ENCODE data around the gene GABRG3.

Gene GABRG3

DNA sequence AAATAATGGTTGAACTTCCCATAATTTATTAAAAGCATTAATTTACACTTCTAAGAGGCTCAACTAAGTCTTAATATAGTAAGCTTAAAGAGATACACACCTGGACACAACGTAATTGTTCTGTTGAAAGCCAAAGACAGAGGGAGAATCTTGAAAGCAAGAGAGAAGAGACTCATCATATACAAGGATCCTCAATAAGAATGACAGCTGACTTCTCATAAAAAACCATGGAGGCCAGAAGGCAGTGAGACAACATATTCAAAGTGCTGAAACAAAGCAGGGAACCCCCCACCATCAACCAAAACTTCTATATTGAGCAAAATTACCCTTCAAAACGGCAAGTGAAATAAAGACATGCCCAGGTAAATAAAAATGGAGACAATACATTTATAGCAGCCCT lies 16.6 kb upstream of the GABRG3 start:
- DNase-seq (ENCODE audit: low read depth, low spot score) = no peak
- Histone ChIP-seq H3K27me3 (ENCODE audit: insufficient read depth, insufficient read length) (no peaks in the 10 kb centered on the region), H3K36me3 (ENCODE audit: insufficient read depth, insufficient read length, low read length) (no peaks in the 10 kb centered on the region), H3K4me1 (ENCODE audit: insufficient read depth, insufficient read length) (no peaks in the 10 kb centered on the region), H3K9me3 (ENCODE audit: insufficient read depth, low read length) (peaks cover 5% of the 10 kb centered on the region; the same call in 1 of the 2 replicates), H3K4me3 (ENCODE audit: insufficient read length, low read depth) (no peak overlapping the region), H3K9ac (ENCODE audit: insufficient read length, low read depth) (no peak overlapping the region)
- TF ChIP-seq ZNF274 (IDR thresholded peaks at IDR 0.05; ENCODE audit: low read depth, low read length) = no peak
- no peak for TF ChIP-seq YY1 (IDR thresholded peaks at IDR 0.05; ENCODE audit: insufficient read depth, insufficient read length)

DNA sequence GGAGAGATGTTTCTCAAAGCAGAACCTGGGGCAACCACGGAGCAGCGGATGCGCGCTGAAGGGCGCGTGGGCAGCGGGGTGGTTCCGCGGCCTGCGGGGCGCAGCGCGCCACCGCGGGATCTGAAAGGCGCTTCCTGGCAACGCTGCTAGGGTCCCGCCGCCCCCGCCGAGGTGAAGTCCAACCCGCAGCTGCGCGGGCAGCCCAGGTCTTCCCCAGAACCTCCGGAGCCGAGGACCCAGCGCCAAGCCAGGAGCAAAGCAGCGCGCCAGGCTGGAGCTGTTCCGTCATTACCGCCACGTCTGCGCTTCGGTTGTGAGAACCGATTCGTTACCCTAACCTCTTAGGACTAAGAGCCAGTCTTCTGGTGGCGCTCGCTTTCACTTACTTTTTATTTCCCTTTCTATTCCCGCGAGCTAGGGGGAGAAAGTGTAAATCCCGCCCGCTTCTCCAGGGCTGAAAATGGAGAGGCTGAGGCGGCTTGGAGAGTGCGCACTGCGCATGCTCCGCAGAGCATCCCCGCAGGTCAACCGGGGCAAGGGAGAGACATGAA lies 3.2 kb upstream of the GABRG3 start:
- no peak for TF ChIP-seq ZNF274 (IDR thresholded peaks at IDR 0.05; ENCODE audit: low read depth, low read length)
- no peak for TF ChIP-seq SUZ12 (IDR thresholded peaks at IDR 0.05; ENCODE audit: extremely low read depth, insufficient read depth, insufficient read length)
- TF ChIP-seq YY1 (IDR thresholded peaks at IDR 0.05; ENCODE audit: insufficient read depth, insufficient read length) = no peak
- DNase-seq (ENCODE audit: low read depth, low spot score) = peak; percentile 58
- peaks cover 49% of the 10 kb centered on the region for H3K27me3 ChIP-seq (ENCODE audit: insufficient read depth, insufficient read length)
- peaks cover 5% of the 10 kb centered on the region for H3K4me1 ChIP-seq (ENCODE audit: insufficient read depth, insufficient read length)
- H3K36me3 ChIP-seq (ENCODE audit: insufficient read depth, insufficient read length, low read length) = no peaks in the 10 kb centered on the region
- H3K4me3 ChIP-seq (ENCODE audit: insufficient read length, low read depth) = peak overlapping the region; percentile 70
- H3K9me3 ChIP-seq (ENCODE audit: insufficient read depth, low read length) = no peaks in the 10 kb centered on the region
- peak overlapping the region; percentile 79 for H3K9ac ChIP-seq (ENCODE audit: insufficient read length, low read depth)

DNA sequence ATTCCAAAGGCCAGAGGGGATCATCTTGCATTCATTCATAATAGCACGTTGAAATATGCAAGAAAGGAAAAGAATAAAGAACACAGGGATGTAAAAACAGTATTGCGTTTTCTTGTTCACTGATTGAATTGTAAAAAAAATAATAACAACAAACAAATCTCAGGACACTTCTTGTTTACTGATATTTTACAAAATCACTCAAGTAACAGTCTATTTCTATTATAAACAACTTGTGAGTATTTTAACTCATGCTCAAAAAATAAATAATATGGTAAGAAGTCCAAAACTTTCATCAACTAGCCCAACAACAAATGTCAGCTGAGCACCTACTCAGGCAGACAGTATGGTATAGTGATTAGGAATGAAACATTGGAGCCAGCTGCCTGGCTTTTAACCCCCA lies 2.2 kb upstream of the GABRG3 start:
- Histone ChIP-seq H3K36me3 (ENCODE audit: insufficient read depth, insufficient read length, low read length) (no peaks in the 10 kb centered on the region), H3K9ac (ENCODE audit: insufficient read length, low read depth) (no peak overlapping the region), H3K27me3 (ENCODE audit: insufficient read depth, insufficient read length) (peaks cover 53% of the 10 kb centered on the region), H3K4me3 (ENCODE audit: insufficient read length, low read depth) (no peak overlapping the region), H3K4me1 (ENCODE audit: insufficient read depth, insufficient read length) (peaks cover 5% of the 10 kb centered on the region), H3K9me3 (ENCODE audit: insufficient read depth, low read length) (no peaks in the 10 kb centered on the region)
- no peak for DNase-seq (ENCODE audit: low read depth, low spot score)
- no peak for TF ChIP-seq SUZ12 (IDR thresholded peaks at IDR 0.05; ENCODE audit: extremely low read depth, insufficient read depth, insufficient read length)
- TF ChIP-seq ZNF274 (IDR thresholded peaks at IDR 0.05; ENCODE audit: low read depth, low read length) = no peak
- TF ChIP-seq YY1 (IDR thresholded peaks at IDR 0.05; ENCODE audit: insufficient read depth, insufficient read length) = no peak

DNA sequence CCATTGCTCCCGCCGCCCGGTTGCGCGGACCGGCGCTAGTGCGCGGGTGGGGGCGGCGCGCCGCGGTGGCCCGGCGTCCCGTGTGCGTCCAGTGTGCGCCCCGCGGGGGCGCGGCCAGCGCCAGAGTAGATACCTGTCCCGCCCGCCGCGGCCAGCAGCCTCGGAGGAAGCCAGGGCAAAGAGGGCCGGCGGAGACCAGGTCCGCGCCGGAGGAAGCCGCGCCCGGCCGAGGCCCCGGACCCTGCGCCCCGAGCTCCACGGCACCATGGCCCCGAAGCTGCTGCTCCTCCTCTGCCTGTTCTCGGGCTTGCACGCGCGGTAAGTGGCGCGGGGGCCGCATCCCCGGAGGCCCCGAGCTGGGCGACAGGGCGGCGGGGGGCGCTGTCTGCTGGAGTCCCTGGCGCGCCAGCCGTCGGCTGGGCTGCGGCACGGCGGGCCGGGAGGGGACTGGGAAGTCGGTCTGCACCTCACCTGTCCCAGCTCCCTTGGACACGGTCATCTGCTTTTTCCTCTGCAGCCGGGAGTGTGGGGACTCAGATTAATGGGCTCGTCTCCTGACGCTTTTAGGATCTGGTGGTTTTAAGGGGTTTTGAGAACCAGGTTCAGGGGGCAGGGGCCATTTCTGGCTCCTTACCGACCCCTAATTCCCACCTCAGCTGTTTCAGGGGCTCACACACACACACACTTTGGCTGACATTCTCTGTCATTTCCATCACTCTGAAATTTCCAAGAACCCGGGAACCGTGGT lies 464 bp downstream of the GABRG3 start:
- no peaks in the 10 kb centered on the region for H3K9me3 ChIP-seq (ENCODE audit: insufficient read depth, low read length)
- no peak for DNase-seq (ENCODE audit: low read depth, low spot score)
- peaks cover 5% of the 10 kb centered on the region for H3K4me1 ChIP-seq (ENCODE audit: insufficient read depth, insufficient read length)
- H3K36me3 ChIP-seq (ENCODE audit: insufficient read depth, insufficient read length, low read length) = no peaks in the 10 kb centered on the region
- peaks cover 53% of the 10 kb centered on the region for H3K27me3 ChIP-seq (ENCODE audit: insufficient read depth, insufficient read length)
- peak overlapping the region; percentile 67 for H3K9ac ChIP-seq (ENCODE audit: insufficient read length, low read depth)
- TF ChIP-seq SUZ12 (IDR thresholded peaks at IDR 0.05; ENCODE audit: extremely low read depth, insufficient read depth, insufficient read length) (no peak), YY1 (IDR thresholded peaks at IDR 0.05; ENCODE audit: insufficient read depth, insufficient read length) (no peak), ZNF274 (IDR thresholded peaks at IDR 0.05; ENCODE audit: low read depth, low read length) (no peak)
- H3K4me3 ChIP-seq (ENCODE audit: insufficient read length, low read depth) = peak overlapping the region; percentile 57

DNA sequence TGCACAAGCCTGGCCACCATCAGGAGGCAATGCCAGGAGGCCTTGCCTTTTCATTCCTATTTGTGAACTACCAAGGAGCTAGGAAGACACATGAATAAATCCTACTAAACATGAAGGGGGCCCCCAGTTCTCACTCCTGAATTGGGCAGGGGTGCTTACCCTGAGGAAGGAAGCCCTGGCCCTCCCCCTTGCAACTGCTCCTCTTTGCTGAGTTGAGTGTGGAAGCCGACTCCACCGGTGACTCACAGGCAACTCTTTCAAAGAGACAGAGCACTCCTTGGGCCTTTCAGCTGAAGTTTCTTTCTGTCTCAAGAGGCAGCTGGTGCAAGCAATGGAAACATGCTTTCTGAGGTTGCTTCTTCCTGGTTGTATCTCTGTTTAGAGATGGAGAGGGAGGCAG lies 1.7 kb downstream of the GABRG3 start:
- H3K9me3 ChIP-seq (ENCODE audit: insufficient read depth, low read length) = no peaks in the 10 kb centered on the region
- H3K9ac ChIP-seq (ENCODE audit: insufficient read length, low read depth) = no peak overlapping the region
- no peak overlapping the region for H3K4me3 ChIP-seq (ENCODE audit: insufficient read length, low read depth)
- peaks cover 5% of the 10 kb centered on the region for H3K4me1 ChIP-seq (ENCODE audit: insufficient read depth, insufficient read length)
- no peak for DNase-seq (ENCODE audit: low read depth, low spot score)
- TF ChIP-seq ZNF274 (IDR thresholded peaks at IDR 0.05; ENCODE audit: low read depth, low read length) (no peak), SUZ12 (IDR thresholded peaks at IDR 0.05; ENCODE audit: extremely low read depth, insufficient read depth, insufficient read length) (no peak), YY1 (IDR thresholded peaks at IDR 0.05; ENCODE audit: insufficient read depth, insufficient read length) (no peak)
- H3K27me3 ChIP-seq (ENCODE audit: insufficient read depth, insufficient read length) = peaks cover 44% of the 10 kb centered on the region
- no peaks in the 10 kb centered on the region for H3K36me3 ChIP-seq (ENCODE audit: insufficient read depth, insufficient read length, low read length)

DNA sequence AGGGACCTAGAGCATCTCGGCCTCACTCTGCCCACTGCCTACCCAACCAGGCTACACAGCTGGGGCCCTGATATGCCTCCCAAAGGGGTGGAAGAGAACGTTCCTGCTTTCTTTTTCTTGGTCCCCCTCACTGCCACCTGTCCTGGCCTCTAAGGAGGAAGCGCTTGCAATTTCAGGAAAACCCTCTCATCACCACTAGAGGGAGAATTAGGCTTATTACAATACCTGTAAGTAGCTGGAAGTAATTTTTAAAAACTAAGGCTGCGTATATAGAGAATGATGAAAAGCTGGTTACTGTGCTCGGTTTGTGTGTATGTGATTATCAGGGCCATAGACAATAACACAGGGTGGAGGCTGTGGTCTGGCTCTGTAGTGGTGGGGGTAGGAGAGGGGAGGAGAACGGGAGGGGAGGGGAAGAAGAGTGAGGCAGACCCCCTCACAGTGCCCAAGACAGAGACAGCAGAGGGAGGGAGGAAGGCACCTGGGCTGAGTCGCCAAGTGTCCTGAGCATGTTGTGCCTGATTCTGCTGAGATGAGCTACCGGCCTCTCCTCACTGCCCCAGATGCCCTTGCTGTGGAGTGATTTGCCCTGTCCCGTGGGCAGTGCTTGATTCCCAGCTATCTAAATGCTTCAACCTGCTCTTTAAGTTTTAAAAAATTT lies 3.3 kb downstream of the GABRG3 start:
- TF ChIP-seq YY1 (IDR thresholded peaks at IDR 0.05; ENCODE audit: insufficient read depth, insufficient read length) = no peak
- TF ChIP-seq SUZ12 (IDR thresholded peaks at IDR 0.05; ENCODE audit: extremely low read depth, insufficient read depth, insufficient read length) = no peak
- TF ChIP-seq ZNF274 (IDR thresholded peaks at IDR 0.05; ENCODE audit: low read depth, low read length) = no peak
- H3K27me3 ChIP-seq (ENCODE audit: insufficient read depth, insufficient read length) = peaks cover 31% of the 10 kb centered on the region
- H3K9ac ChIP-seq (ENCODE audit: insufficient read length, low read depth) = no peak overlapping the region
- H3K9me3 ChIP-seq (ENCODE audit: insufficient read depth, low read length) = no peaks in the 10 kb centered on the region
- peaks cover 5% of the 10 kb centered on the region for H3K4me1 ChIP-seq (ENCODE audit: insufficient read depth, insufficient read length)
- no peak for DNase-seq (ENCODE audit: low read depth, low spot score)
- no peaks in the 10 kb centered on the region for H3K36me3 ChIP-seq (ENCODE audit: insufficient read depth, insufficient read length, low read length)
- no peak overlapping the region for H3K4me3 ChIP-seq (ENCODE audit: insufficient read length, low read depth)

DNA sequence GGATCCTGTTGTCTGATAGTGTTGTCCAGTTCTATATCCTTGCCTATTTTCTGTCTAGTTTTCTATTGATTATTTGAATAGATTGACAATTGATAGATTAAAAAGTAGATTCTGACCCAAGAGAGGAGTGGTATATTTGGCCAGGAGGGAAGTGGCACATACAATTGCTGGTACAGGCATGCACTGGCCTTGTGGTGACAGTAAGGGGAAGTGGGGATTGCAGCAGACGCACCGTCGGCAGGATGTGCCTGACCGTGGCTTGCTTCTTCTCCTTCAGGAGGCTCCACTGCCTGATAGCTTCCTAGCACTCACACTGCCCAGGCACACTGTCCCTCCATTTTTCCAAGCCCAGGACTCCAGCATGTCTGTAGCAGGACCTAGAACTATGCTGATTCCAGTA lies 10.5 kb downstream of the GABRG3 start:
- Histone ChIP-seq H3K4me1 (ENCODE audit: insufficient read depth, insufficient read length) (no peaks in the 10 kb centered on the region), H3K4me3 (ENCODE audit: insufficient read length, low read depth) (no peak overlapping the region), H3K9ac (ENCODE audit: insufficient read length, low read depth) (no peak overlapping the region), H3K36me3 (ENCODE audit: insufficient read depth, insufficient read length, low read length) (no peaks in the 10 kb centered on the region), H3K27me3 (ENCODE audit: insufficient read depth, insufficient read length) (no peaks in the 10 kb centered on the region), H3K9me3 (ENCODE audit: insufficient read depth, low read length) (no peaks in the 10 kb centered on the region)
- no peak for DNase-seq (ENCODE audit: low read depth, low spot score)
- TF ChIP-seq SUZ12 (IDR thresholded peaks at IDR 0.05; ENCODE audit: extremely low read depth, insufficient read depth, insufficient read length) = no peak
- TF ChIP-seq ZNF274 (IDR thresholded peaks at IDR 0.05; ENCODE audit: low read depth, low read length) = no peak
- TF ChIP-seq YY1 (IDR thresholded peaks at IDR 0.05; ENCODE audit: insufficient read depth, insufficient read length) = no peak
